IPS DF 6.9 (cell line): ENCODE results near the gene CARS1.

Experiments used
- DNase-seq: peaks from one replicate; pipeline ENCODE4 v3.0.0-alpha.2; 2013; ENCODE audit warnings: low read depth, low spot score
- H3K27ac ChIP-seq: one replicate; pipeline ENCODE4 v1.5.1; 2013; ENCODE audit warnings: low read length, control low read depth
- H3K27me3 ChIP-seq: 2 replicates; pipeline ENCODE4 v1.6.1; 2013; ENCODE audit warnings: mild to moderate bottlenecking, low read length; ENCODE audit not compliant: control insufficient read depth, insufficient read depth
- H3K36me3 ChIP-seq: 2 replicates; pipeline ENCODE4 v1.6.1; 2013; ENCODE audit warnings: low read length; ENCODE audit not compliant: control insufficient read depth, insufficient read depth
- H3K4me1 ChIP-seq: 2 replicates; pipeline ENCODE4 v1.6.1; 2013; ENCODE audit warnings: low read length; ENCODE audit not compliant: control insufficient read depth, insufficient read depth
- H3K4me3 ChIP-seq: 2 replicates; pipeline ENCODE4 v1.5.1; 2013; ENCODE audit warnings: mild to moderate bottlenecking, low read length
- H3K9me3 ChIP-seq: 2 replicates; pipeline ENCODE4 v1.6.1; 2013; ENCODE audit warnings: low read length, inconsistent platforms; ENCODE audit not compliant: control insufficient read depth, insufficient read depth
- WGBS: extraction: QIAGEN DNeasy Blood & Tissue Kit; methylation state at CpG from one replicate; pipeline ENCODE4 v1.1.7; 2013; ENCODE audit warnings: mixed read lengths, missing lambda C conversion rate; ENCODE audit not compliant: insufficient read length, insufficient coverage; 5-methylcytosine and 5-hydroxymethylcytosine counted together

CARS1 gene

DNA sequence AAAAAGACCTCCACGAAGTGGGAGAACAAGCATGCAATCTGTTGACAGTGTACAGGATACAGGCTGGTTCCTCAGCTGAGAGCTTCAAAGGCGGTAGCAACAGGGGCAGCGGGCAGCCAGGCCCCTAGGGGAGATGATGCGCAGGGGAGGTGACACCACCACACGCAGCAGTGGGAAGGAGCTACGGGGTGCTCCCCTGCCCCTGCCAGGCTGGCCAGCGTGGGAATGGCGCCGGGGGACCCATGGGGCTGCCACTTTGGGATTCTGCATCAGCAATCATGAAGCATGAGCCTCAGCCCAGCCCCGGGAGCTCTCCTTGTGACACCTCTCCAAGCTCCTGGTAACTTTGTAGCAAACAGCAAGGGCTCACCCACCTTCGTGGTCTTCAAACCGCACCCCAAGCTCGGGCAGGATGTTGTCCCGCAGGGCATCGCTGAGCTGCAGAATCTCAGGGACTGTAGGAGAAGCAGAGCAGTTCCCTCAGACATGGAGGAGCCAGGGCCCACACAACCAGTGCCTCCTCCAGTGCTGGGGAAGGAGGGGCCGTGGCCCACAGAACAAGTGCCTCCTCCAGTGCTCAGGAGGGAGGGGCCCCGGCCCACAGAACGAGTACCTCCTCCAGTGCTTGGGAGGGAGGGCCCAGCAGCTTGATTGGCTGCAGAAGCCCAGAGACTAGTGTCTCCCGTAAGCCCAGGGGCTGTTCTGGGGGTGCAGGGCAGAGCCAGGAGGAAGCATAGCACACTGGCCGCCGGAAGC, 50.5 kb downstream of the CARS1 start:
- Histone ChIP-seq H3K36me3 (peaks cover 38% of the 10 kb centered on the region), H3K27me3 (no peaks in the 10 kb centered on the region), H3K27ac (no peak overlapping the region), H3K9me3 (no peaks in the 10 kb centered on the region), H3K4me1 (no peaks in the 10 kb centered on the region; the same call in 1 of the 2 replicates), H3K4me3 (no peak overlapping the region)
- DNase-seq: no peak
- WGBS: no CpG with 5 or more reads among the region's 21 CpGs

GRCh38 chr11:3004481-3004880, 52.7 kb downstream of the CARS1 start:
- H3K27me3 ChIP-seq: no peaks in the 10 kb centered on the region
- no peak for DNase-seq
- H3K36me3 ChIP-seq: peaks cover 34% of the 10 kb centered on the region
- WGBS: no CpG with 5 or more reads among the region's 10 CpGs
- no peaks in the 10 kb centered on the region for H3K9me3 ChIP-seq
- no peak overlapping the region for H3K27ac ChIP-seq
- no peak overlapping the region for H3K4me3 ChIP-seq
- H3K4me1 ChIP-seq: no peaks in the 10 kb centered on the region; the same call in 1 of the 2 replicates

- Histone ChIP-seq H3K36me3 (peaks cover 33% of the 10 kb centered on the region), H3K4me3 (no peak overlapping the region), H3K27me3 (no peaks in the 10 kb centered on the region), H3K4me1 (no peaks in the 10 kb centered on the region; the same call in 1 of the 2 replicates), H3K9me3 (no peaks in the 10 kb centered on the region), H3K27ac (no peak overlapping the region)
- no peak for DNase-seq
- WGBS: no CpG with 5 or more reads among the region's 12 CpGs
Observed at GRCh38 chr11:3003396-3004231, 53.6 kb downstream of the CARS1 start.

- H3K4me1 ChIP-seq: no peaks in the 10 kb centered on the region; the same call in 1 of the 2 replicates
- no peak overlapping the region for H3K4me3 ChIP-seq
- H3K27ac ChIP-seq: no peak overlapping the region
- WGBS: no CpG with 5 or more reads among the region's 8 CpGs
- H3K9me3 ChIP-seq: no peaks in the 10 kb centered on the region
- DNase-seq: no peak
- peaks cover 31% of the 10 kb centered on the region for H3K36me3 ChIP-seq
- no peaks in the 10 kb centered on the region for H3K27me3 ChIP-seq
Observed at GRCh38 chr11:3002871-3003270, 54.4 kb downstream of the CARS1 start.

DNA sequence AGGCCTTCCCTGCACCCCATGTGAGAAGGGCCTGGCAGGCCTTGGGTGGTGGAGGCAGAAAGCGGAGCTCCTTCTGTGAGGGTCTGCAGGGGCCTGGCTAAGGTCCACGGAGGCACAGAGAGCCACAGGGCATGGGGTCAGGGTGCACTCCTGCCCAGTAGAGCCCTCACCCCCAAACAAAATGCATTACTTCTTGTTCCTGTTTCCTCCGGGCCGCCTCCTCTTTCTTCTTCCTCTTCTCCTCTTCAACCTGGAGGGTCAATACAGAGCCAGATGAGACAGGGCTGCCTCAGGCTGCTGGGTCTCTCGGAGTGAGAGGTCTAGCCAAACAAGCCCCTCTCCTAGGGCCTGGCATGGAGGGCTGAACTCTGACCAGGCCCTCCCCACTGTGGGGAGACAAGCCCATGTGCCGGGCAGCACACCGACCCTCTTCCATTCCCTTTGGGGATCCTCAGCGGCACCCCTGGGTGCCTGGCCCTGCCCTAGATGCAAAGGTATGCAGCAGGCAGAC, 54.8 kb downstream of the CARS1 start:
- Histone ChIP-seq H3K36me3 (peaks cover 29% of the 10 kb centered on the region), H3K27me3 (no peaks in the 10 kb centered on the region), H3K4me1 (no peaks in the 10 kb centered on the region; the same call in 1 of the 2 replicates), H3K27ac (no peak overlapping the region), H3K4me3 (no peak overlapping the region), H3K9me3 (no peaks in the 10 kb centered on the region)
- no CpG with 5 or more reads among the region's 8 CpGs for WGBS
- DNase-seq: no peak

DNA sequence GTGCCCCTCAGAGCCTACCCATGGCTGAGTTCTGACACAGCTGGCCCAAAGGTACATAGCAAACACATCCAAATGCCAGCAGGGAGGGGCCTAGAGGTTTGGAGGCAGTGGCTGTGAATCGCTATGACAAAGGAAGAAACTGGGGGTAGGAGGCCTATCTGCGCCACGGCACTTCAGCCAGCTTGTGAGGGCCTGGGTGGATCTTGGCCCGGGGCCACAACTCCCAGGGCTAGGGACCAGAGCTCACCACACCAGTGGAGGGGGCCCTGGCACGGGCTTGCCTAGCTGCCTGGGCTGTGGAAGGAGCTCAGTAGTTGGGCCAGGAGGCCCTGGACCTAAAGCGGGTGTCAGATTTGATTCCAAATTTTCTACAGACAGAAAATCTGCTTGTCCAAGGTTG, 55.7 kb downstream of the CARS1 start:
- Histone ChIP-seq H3K9me3 (no peaks in the 10 kb centered on the region), H3K27me3 (no peaks in the 10 kb centered on the region), H3K36me3 (peaks cover 28% of the 10 kb centered on the region), H3K27ac (no peak overlapping the region), H3K4me1 (no peaks in the 10 kb centered on the region; the same call in 1 of the 2 replicates), H3K4me3 (no peak overlapping the region)
- no peak for DNase-seq
- WGBS: no CpG with 5 or more reads among the region's 6 CpGs

DNA sequence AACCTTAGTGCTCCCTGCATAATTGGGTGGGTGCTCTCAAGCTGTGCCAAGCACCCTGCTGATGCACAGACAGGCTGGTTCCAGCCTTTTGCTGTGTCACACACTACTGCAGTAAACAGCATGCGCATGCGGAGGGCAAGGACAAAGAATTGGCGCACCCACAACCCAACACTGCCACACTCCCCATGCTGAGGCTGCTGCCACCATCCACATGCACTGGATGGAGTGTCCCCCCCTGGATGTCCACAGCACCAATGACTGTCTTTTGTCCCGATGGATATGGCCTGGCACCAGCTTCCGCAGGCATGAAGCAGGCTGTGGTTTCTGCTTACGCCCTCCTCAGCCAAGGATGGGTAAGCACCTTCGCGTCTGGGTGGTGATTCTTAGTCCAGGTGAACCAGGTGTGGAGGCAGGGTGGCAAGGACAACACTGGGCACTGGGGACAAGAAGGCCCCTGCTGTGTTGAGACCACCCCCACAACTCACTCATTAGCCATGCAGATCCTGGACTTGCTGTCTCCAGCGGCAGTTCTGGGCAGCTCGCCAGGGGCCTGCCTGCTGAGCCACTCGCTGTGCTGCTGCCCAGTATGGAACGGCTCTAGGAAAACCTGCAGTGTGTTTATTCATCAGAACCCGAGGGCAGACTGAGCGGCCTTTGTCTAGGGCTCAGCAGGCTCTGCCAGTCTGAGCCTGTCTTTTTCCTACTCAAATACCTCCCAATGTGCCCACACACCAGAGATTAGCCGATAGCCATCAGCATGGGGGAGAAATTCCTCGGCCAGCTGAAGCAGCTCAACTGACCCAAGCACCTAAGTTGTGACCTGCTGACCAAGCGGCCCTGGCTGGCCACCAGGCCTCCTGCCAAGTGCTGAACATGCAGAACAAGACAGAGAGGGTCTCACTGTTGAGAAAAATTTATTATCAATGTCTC, 56.9 kb downstream of the CARS1 start:
- H3K27me3 ChIP-seq: no peaks in the 10 kb centered on the region
- H3K9me3 ChIP-seq: no peaks in the 10 kb centered on the region
- no peak overlapping the region for H3K27ac ChIP-seq
- DNase-seq: no peak
- WGBS: no CpG with 5 or more reads among the region's 17 CpGs
- no peaks in the 10 kb centered on the region for H3K4me1 ChIP-seq
- peaks cover 26% of the 10 kb centered on the region for H3K36me3 ChIP-seq
- no peak overlapping the region; the same call in 1 of the 2 replicates for H3K4me3 ChIP-seq

GRCh38 chr11:2999464-2999998, 57.7 kb downstream of the CARS1 start:
- Histone ChIP-seq H3K4me3 (no peak overlapping the region), H3K27me3 (no peaks in the 10 kb centered on the region), H3K9me3 (no peaks in the 10 kb centered on the region), H3K4me1 (no peaks in the 10 kb centered on the region), H3K27ac (no peak overlapping the region), H3K36me3 (peaks cover 25% of the 10 kb centered on the region)
- WGBS: no CpG with 5 or more reads among the region's 10 CpGs
- DNase-seq: no peak

DNA sequence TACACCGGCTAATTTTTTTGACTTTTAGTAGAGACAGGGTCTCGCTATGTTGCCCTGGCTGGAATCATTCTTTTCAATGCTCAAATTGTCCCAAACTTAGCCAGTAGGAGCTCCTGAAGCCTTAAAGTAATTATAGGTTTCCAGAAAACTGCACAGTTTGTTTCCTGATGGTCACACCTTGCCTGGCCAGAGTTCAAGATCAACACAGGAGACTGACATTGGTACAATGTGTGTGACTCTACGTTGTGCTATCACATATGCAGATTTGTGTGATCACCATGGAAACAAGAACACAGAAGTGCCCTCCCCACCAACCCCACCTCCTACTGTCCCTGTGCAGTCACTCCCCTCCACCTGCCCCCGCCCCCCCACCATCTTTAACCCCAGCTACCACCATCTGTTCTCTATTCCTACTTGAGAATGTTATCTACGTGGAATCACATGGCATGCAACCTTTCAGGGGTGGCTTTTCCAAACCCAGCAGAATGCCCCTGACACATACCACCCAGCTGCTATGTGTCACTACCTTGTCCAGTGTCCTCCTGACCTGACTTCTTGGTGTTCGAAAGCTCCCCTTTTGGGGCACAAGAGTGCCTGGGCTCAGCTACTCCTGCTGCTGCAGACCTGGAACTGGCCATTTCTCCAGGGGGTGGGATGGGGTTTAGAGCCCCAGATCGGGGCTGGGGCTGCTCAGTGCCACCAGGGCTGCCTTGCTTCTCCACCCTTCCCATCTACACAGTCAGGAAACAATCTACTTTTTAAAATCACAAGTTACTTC, 59.0 kb downstream of the CARS1 start:
- Histone ChIP-seq H3K9me3 (no peaks in the 10 kb centered on the region), H3K4me3 (no peak overlapping the region), H3K36me3 (peaks cover 16% of the 10 kb centered on the region), H3K27ac (no peak overlapping the region), H3K4me1 (no peaks in the 10 kb centered on the region), H3K27me3 (no peaks in the 10 kb centered on the region)
- no peak for DNase-seq
- WGBS: no CpG with 5 or more reads among the region's 7 CpGs
